Measurements from ENCODE around the gene ZSCAN30. TPM values are rescaled to one million over a fixed set of nuclear protein-coding genes. Genes with fewer than 3 reads are reported as not detected.

The ZSCAN30 gene
- total RNA-seq (2022; extraction: Qiagen RNA extraction) = 0.63 to 1.0 TPM (median 0.68 TPM) in 5 replicates

DNA sequence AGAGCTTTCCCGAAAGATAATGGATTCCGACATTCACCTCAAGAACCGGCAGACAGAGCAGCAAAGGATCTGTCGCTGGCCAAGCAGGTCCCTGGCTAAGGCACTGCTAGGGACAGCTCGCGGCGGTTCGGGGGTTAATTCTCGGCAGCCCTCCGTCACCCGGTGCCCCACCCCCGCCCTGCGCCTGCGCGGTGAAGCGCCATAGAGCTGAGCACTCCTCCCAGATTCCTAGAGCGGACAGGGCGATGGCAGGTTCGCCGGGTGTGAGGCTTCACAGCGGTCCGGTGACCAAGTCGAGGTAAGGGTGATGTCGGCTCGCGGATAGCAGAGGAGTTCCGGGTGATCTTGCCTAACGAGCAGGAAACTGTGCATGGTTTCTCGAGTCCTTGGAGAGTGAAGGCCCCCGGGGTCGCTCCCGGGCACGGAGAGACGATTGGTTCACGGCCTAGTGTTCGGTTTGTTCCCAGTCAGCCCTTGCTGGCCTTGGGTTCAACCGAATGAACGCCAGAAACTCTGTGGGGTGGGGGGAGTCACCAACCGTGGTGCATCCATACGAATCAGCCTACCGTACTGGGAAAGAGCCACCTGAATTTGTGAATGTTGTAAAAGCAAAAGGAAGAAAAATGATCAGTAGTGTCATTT, at the start of gene ZSCAN30:
Gene ZSCAN30, minus strand, starts transcription at position 136 of the 642 bp plus-strand sequence. CDS start 25,877 bp downstream, outside the sequence.

DNA sequence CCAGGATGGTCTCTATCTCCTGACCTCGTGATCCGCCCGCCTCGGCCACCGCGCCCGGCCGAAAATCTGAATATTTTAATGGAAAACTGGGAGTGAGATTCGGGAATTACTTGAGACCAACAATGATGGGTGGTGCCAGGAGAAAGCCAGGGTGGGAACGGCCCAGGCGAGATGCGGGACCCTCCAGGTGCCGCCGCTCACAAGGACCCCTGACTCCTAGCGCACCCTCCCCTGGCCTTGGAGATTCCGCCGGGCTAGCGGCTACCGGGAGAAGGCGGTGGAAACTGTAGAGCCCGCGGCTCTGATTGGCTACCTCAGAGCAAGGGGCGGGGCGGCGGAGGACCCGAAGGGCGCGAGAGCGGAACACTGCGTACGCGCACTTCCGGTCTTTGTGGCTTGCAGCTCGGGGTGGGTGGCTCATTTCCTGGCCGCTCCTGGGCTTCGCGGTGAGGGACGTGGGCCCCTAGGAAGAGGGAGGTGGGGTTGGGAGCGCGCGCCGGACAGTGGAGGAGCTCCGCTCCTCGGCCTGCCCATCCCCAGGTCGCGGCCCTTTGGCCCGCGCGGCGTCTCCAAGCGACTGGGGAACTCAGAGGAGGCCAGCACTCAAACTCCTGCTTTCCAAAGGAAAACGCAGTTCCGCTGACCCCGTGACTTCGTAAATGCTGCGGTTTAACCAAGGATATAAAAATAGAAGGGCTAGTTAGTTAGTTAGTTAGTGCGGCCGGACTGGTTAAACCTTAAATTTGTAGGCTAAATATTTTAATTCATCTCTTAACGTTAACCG, 49.2 kb downstream of the ZSCAN30 start, which contains the start of gene ZNF397:
Gene ZNF397, plus strand, starts transcription at position 371 of the 784 bp plus-strand sequence. CDS start 1,437 bp downstream, outside the sequence.

Other genes starting within 250 kb of the ZSCAN30 start
- 12.8 to 15.9 TPM (median 13.2 TPM) in 5 replicates for gene MAPRE2, start 248.8 kb downstream of the ZSCAN30 start, total RNA-seq (2022; extraction: Qiagen RNA extraction)
- 3.1 to 5.3 TPM (median 4.5 TPM) in 5 replicates for gene ZNF397, start 49.2 kb downstream of the ZSCAN30 start, total RNA-seq (2022; extraction: Qiagen RNA extraction)
- 11.0 to 14.2 TPM (median 11.9 TPM) in 5 replicates for gene ZNF24, start 54.2 kb upstream of the ZSCAN30 start, total RNA-seq (2022; extraction: Qiagen RNA extraction)
- 0.58 to 0.75 TPM (median 0.64 TPM) in 5 replicates for gene ZNF396, start 87.1 kb upstream of the ZSCAN30 start, total RNA-seq (2022; extraction: Qiagen RNA extraction)
- gene INO80C, start 207.7 kb upstream of the ZSCAN30 start, total RNA-seq (2022; extraction: Qiagen RNA extraction) = 24.5 to 27.9 TPM (median 25.4 TPM) in 5 replicates